SU-DHL-6 (cell line): ENCODE measurements around the gene MICAL1.

Experiments used
- H2AFZ ChIP-seq: fragments of 200-600 bp; sonication (generic); 2 replicates; pipeline ENCODE4 v1.6.1; 2014; ENCODE audit warnings: low read depth, mild to moderate bottlenecking, moderate library complexity, mixed read lengths, antibody characterized with exemption, low read length; ENCODE audit not compliant: severe bottlenecking
- H3F3A ChIP-seq: fragments of 200-600 bp; shearing (Covaris generic); 2 replicates; pipeline ENCODE4 v1.6.0; 2016; ENCODE audit warnings: antibody characterized with exemption, mild to moderate bottlenecking; ENCODE audit not compliant: insufficient read depth
- H3K27ac ChIP-seq: fragments of 200-600 bp; sonication (generic); 2 replicates; pipeline ENCODE4 v1.5.1; 2016; ENCODE audit warnings: low read depth, mild to moderate bottlenecking, low read length, moderate library complexity, mixed read lengths
- H3K27me3 ChIP-seq: fragments of 200-600 bp; sonication (generic), shearing (Covaris generic); 2 replicates; pipeline ENCODE4 v1.6.0; 2014; ENCODE audit warnings: mild to moderate bottlenecking, low read length
- H3K36me3 ChIP-seq: fragments of 200-600 bp; sonication (generic); 2 replicates; pipeline ENCODE4 v1.6.1; 2014; ENCODE audit warnings: mild to moderate bottlenecking, low read length, mixed read lengths
- H3K4me2 ChIP-seq: fragments of 300-600, 200-600 bp; shearing (Covaris generic), sonication (generic); 2 replicates; pipeline ENCODE4 v1.6.0; 2014; ENCODE audit warnings: low read length, low read depth, mild to moderate bottlenecking; ENCODE audit not compliant: poor library complexity, severe bottlenecking
- H3K4me3 ChIP-seq: fragments of 200-600 bp; sonication (generic); 2 replicates; pipeline ENCODE4 v1.5.1; 2014; ENCODE audit warnings: antibody characterized with exemption, low read length, mild to moderate bottlenecking, mixed read lengths; ENCODE audit not compliant: insufficient read depth, poor library complexity, severe bottlenecking
- H3K79me2 ChIP-seq: fragments of 200-600 bp; sonication (generic); 2 replicates; pipeline ENCODE4 v1.6.1; 2014; ENCODE audit warnings: mild to moderate bottlenecking, low read length, moderate library complexity; ENCODE audit not compliant: insufficient read depth
- H3K9ac ChIP-seq: fragments of 200-600 bp; sonication (generic); 2 replicates; pipeline ENCODE4 v1.7.0; 2014; ENCODE audit warnings: mild to moderate bottlenecking, low read length
- H3K9me2 ChIP-seq: fragments of 200-600 bp; sonication (generic); replicated peaks from 2 replicates; pipeline ENCODE4 v1.6.1; 2014; ENCODE audit warnings: low read length; ENCODE audit not compliant: insufficient read depth
- H3K9me3 ChIP-seq: fragments of 200-600 bp; sonication (generic); 2 replicates; pipeline ENCODE4 v1.6.1; 2014; ENCODE audit warnings: low read length, mixed read lengths; ENCODE audit not compliant: insufficient read depth
- H4K20me1 ChIP-seq: fragments of 200-600 bp; sonication (generic); 2 replicates; pipeline ENCODE4 v1.6.1; 2014; ENCODE audit warnings: low read depth, mild to moderate bottlenecking, antibody characterized with exemption, low read length, moderate library complexity, mixed read lengths
- CTCF ChIP-seq: fragments of 200-600 bp; sonication (generic); IDR thresholded peaks from one replicate; pipeline ENCODE4 v1.5.1; 2017; ENCODE audit warnings: antibody characterized with exemption, mild to moderate bottlenecking, low read length, moderate library complexity; ENCODE audit not compliant: insufficient read depth, poor library complexity, severe bottlenecking
- EZH2phosphoT487 ChIP-seq: fragments of 200-600 bp; sonication (generic), shearing (Covaris generic); conservative IDR thresholded peaks from 2 replicates; pipeline ENCODE4 v1.6.1; 2018; ENCODE audit warnings: mild to moderate bottlenecking, antibody characterized with exemption, low read length, moderate library complexity, mixed read lengths

The MICAL1 gene

GRCh38 chr6:109446541-109446940, 9.0 kb downstream of the MICAL1 start:
- Histone ChIP-seq H3K79me2 (no peaks in the 10 kb centered on the region), H3K27me3 (no peaks in the 10 kb centered on the region), H4K20me1 (no peaks in the 10 kb centered on the region), H3K27ac (no peak overlapping the region), H2AFZ (no peak overlapping the region), H3K36me3 (no peaks in the 10 kb centered on the region; the same call in 1 of the 2 replicates), H3K4me2 (no peak overlapping the region), H3K4me3 (no peak overlapping the region), H3K9ac (no peak overlapping the region), H3K9me2 (no peaks in the 10 kb centered on the region), H3K9me3 (no peaks in the 10 kb centered on the region), H3F3A (no peaks in the 10 kb centered on the region)
- TF ChIP-seq CTCF (no peak), EZH2phosphoT487 (no peak)

GRCh38 chr6:109446072-109446471, 9.5 kb downstream of the MICAL1 start:
- H2AFZ ChIP-seq = no peak overlapping the region
- H3F3A ChIP-seq = no peaks in the 10 kb centered on the region
- no peaks in the 10 kb centered on the region for H4K20me1 ChIP-seq
- H3K27ac ChIP-seq = no peak overlapping the region
- H3K9me3 ChIP-seq = no peaks in the 10 kb centered on the region
- no peaks in the 10 kb centered on the region for H3K27me3 ChIP-seq
- no peak overlapping the region for H3K9ac ChIP-seq
- no peaks in the 10 kb centered on the region for H3K36me3 ChIP-seq
- H3K9me2 ChIP-seq = no peaks in the 10 kb centered on the region
- no peak for TF ChIP-seq EZH2phosphoT487
- TF ChIP-seq CTCF = no peak
- H3K4me2 ChIP-seq = no peak overlapping the region
- no peaks in the 10 kb centered on the region for H3K79me2 ChIP-seq
- H3K4me3 ChIP-seq = no peak overlapping the region

GRCh38 chr6:109445382-109445781, 10.2 kb downstream of the MICAL1 start:
- Histone ChIP-seq H3K9me3 (no peaks in the 10 kb centered on the region), H3F3A (no peaks in the 10 kb centered on the region), H4K20me1 (no peaks in the 10 kb centered on the region), H3K9me2 (no peaks in the 10 kb centered on the region), H3K4me2 (no peak overlapping the region), H2AFZ (no peak overlapping the region), H3K4me3 (no peak overlapping the region), H3K9ac (no peak overlapping the region), H3K27ac (no peak overlapping the region), H3K79me2 (no peaks in the 10 kb centered on the region), H3K27me3 (no peaks in the 10 kb centered on the region), H3K36me3 (no peaks in the 10 kb centered on the region)
- TF ChIP-seq CTCF = no peak
- no peak for TF ChIP-seq EZH2phosphoT487
